Measurements from ENCODE around the gene ACBD3. TPM values are rescaled to one million over a fixed set of nuclear protein-coding genes. Genes with fewer than 3 reads are reported as not detected.

Gene ACBD3
- total and polyA plus RNA-seq, 10 of the 15 experiments (the other 5 are each of a cell fraction or from before 2014, with no cell fraction given), result 7.5 to 27.9 (median 20.3) TPM

DNA sequence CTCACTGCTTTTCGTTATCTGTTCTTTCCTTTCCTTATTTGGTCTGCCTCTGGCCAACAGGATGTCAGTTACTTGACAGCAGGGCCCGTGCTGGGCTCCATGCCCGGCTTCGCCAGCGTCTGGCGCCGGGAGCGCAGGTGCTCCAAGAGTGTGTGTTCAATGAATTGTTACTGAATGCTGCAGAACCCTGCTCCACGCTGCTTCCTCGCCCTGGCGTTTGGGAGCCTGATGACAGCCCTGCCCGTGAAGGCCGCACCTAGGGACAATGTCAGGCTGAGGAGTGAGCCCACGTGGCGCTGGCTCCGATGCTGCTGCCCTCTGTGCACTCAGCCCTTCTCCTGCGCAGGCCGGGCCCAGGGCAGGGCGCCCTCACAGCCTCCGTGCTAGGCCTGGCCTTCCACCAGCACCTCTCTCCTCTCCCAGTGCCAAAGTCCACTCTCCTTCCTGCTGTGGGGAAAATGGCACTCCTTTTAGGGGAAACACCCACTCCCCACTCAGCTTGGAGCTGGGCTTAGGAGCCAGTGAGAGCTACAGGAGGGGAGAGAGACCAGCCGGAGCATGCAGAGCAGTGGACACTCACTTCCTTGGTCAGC, 51.4 kb downstream of the ACBD3 start (continued):
- TF ChIP-seq KDM1A (IDR thresholded peaks at IDR 0.05; ENCODE audit: borderline replicate concordance), result no peak
- no peak for TF ChIP-seq MTA3 (IDR thresholded peaks at IDR 0.05; ENCODE audit: borderline replicate concordance, low read length)
- TF ChIP-seq, protein P1, sequence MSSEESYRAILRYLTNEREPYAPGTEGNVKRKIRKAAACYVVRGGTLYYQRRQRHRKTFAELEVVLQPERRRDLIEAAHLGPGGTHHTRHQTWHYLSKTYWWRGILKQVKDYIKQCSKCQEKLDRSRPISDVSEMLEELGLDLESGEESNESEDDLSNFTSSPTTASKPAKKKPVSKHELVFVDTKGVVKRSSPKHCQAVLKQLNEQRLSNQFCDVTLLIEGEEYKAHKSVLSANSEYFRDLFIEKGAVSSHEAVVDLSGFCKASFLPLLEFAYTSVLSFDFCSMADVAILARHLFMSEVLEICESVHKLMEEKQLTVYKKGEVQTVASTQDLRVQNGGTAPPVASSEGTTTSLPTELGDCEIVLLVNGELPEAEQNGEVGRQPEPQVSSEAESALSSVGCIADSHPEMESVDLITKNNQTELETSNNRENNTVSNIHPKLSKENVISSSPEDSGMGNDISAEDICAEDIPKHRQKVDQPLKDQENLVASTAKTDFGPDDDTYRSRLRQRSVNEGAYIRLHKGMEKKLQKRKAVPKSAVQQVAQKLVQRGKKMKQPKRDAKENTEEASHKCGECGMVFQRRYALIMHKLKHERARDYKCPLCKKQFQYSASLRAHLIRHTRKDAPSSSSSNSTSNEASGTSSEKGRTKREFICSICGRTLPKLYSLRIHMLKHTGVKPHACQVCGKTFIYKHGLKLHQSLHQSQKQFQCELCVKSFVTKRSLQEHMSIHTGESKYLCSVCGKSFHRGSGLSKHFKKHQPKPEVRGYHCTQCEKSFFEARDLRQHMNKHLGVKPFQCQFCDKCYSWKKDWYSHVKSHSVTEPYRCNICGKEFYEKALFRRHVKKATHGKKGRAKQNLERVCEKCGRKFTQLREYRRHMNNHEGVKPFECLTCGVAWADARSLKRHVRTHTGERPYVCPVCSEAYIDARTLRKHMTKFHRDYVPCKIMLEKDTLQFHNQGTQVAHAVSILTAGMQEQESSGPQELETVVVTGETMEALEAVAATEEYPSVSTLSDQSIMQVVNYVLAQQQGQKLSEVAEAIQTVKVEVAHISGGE (CRISPR knock-in tag; IDR thresholded peaks at IDR 0.05), result no peak
- TF ChIP-seq, protein P2, sequence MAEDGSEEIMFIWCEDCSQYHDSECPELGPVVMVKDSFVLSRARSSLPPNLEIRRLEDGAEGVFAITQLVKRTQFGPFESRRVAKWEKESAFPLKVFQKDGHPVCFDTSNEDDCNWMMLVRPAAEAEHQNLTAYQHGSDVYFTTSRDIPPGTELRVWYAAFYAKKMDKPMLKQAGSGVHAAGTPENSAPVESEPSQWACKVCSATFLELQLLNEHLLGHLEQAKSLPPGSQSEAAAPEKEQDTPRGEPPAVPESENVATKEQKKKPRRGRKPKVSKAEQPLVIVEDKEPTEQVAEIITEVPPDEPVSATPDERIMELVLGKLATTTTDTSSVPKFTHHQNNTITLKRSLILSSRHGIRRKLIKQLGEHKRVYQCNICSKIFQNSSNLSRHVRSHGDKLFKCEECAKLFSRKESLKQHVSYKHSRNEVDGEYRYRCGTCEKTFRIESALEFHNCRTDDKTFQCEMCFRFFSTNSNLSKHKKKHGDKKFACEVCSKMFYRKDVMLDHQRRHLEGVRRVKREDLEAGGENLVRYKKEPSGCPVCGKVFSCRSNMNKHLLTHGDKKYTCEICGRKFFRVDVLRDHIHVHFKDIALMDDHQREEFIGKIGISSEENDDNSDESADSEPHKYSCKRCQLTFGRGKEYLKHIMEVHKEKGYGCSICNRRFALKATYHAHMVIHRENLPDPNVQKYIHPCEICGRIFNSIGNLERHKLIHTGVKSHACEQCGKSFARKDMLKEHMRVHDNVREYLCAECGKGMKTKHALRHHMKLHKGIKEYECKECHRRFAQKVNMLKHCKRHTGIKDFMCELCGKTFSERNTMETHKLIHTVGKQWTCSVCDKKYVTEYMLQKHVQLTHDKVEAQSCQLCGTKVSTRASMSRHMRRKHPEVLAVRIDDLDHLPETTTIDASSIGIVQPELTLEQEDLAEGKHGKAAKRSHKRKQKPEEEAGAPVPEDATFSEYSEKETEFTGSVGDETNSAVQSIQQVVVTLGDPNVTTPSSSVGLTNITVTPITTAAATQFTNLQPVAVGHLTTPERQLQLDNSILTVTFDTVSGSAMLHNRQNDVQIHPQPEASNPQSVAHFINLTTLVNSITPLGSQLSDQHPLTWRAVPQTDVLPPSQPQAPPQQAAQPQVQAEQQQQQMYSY (CRISPR knock-in tag; IDR thresholded peaks at IDR 0.05), result no peak

Data from GM12878 (cell line).